HuH-7.5 (cell line): ENCODE measurements around the gene GREB1L.
"Not testable (repeated sequence)": the region's sequence is repeated elsewhere in the genome, so short reads cannot be mapped to it uniquely, and the experiment has no call there.

ENCODE experiments used
- DNase-seq: peaks from one replicate; pipeline ENCODE4 v3.0.0; 2011; ENCODE audit warnings: low spot score

Gene GREB1L

DNA sequence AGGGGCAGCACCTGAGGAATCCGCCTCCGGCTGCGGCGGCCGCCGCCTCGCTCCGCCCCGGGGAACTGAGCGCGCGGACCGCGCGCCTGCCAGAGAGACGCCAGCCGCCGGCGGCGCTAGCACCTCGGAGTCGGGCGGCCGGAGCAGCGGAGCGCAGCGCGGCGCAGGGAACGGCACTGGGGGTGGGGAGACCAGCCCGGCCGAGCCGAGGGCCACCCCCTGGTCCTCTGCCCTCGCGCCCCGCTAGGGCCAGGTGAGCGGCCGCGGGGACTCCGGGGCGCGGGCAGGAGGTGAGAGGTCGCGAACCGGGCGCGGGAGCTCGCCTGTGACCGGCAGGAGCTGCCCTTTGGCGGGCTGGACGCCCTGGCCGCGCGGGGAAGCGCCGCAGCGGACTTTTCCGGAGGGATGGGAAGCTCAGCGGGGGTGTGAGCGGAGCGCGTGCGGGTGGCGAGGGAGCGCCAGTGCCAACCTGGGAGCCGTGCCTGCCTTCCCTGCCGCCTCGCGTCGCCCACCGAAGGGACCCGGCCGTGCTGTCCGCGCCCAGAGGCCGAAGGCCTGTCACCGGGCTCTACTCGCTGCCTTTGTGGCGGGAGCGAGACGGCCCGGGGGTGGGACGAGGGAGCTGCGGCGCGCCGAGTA lies at the start of gene GREB1L:
Gene GREB1L (plus strand): TSS at position 92 of the 639 bp plus-strand sequence. CDS start 141,287 bp downstream, outside the sequence.
- DNase-seq, result peak; percentile 91

DNA sequence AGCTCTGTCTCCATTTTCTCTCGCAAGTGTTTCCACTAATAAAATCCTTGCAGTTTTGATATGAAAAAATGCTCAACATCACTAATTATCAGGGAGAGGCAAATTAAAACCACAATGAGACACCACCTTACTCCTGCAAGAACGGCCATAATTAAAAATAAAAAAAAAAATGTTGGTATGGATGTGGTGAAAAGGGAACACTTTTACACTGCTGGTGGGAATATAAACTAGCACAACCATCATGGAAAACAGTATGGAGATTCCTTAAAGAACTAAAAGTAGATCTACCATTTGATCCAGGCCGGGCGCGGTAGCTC lies 49.8 kb upstream of the GREB1L start:
- DNase-seq, result no peak

DNA sequence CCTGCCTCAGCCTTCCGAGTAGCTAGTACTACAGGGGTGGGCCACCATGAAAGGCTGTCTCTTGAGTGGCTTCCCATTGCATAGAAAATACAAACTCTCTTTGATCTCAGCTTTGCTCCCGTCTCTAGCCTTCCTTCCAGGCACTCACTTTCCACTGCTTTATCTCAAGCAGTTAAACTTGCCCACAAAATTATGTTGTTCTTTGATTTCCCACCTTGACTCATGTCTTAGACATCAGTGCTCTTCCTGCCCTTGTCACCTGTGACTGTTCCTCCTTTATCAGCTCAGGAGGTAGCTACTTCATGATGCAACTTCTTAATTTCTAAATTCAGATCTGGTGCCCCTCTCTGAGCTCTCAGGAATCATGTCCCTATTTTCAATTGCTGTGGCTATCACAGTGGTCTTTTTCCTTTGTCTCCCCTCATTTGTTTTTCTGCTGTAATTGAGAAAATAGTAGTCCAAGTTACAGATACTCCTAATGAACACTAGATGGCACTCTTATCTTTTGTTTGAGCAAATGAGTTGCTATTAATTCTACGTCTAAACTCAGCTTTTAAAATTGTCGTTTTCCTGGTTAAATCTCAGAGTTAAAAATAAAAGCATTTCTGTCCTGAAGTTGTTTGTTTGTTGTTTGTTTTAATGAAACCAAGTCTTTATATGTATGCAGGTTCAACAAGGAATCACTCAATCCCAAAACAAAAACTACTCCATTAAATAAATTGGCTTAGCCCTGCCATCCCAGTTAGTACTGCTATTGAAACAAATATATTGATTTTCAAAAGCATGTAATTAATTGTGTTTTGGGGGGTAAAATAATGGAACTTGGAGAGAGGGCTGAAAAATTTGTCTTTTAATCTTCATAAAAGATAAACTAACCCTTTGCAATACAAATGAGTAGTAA lies 46.9 kb upstream of the GREB1L start:
- no peak for DNase-seq

DNA sequence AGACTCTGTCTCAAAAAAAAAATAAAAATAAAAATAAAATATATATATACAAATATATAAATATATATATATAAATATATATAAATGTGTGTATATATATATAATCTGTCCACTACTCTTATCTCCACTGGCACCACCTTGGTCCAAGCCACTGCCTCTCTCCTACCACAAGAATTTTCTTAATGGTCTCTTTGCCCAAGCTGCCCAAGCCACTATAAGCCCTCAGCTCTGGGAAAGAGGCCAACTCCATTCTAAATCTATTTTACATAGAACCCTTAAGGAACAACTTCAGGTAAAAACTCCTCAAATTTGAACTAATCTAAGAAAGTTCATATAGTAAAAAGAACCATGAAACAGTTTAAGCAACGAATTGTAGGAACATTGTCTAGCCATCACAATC lies 45.6 kb upstream of the GREB1L start:
- DNase-seq, result no peak

DNA sequence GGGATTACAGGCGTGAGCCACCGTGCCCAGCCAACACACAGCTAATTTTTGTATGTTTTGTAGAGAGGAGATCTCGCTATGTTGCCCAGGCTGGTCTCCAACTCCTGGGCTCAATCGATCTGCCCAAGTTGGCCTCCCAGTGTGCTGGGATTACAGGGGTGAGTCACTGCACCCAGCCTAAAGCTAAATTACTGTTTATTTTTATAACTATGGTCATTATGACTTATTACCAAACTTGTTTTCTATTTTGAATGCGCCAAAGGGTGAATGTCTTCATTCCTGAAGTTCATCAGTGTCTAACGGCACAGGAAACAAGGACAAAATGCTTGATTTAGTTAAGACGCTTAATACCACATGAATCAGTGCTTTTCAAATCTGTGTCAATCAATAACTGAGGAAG lies 38.9 kb upstream of the GREB1L start:
- DNase-seq, result no peak

DNA sequence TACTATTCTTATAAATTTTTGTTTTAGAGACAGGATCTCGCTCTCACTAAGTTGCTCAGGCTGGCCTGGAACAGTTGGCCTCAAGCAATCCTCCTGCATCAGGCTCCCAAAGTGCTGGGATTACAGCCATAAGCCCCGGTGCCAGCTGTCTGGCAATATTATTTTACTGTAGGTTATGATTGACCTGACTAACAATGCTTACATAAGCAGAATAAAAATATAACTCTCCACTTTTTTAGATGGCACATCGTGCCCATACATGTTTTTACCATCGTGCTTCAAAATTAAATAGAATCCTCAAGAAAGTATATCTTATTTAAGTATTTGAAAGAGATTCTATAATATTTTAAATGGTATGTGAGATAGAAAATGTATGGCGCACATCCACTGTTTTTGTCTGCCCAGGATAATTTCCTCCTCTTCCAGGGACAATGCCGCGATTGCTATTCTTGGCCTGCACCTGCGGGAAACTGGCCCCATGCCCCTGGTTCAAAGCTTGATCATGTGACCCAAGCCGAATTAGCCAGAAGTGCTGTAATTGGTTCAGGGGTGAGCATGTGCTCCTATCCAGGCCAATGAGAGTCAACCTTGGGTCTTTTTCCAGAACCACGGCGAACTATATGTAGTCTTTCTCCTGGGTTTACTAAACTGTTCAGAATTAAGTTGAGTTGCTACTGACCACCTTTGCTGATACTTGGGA lies 38.3 kb upstream of the GREB1L start:
- no peak for DNase-seq

DNA sequence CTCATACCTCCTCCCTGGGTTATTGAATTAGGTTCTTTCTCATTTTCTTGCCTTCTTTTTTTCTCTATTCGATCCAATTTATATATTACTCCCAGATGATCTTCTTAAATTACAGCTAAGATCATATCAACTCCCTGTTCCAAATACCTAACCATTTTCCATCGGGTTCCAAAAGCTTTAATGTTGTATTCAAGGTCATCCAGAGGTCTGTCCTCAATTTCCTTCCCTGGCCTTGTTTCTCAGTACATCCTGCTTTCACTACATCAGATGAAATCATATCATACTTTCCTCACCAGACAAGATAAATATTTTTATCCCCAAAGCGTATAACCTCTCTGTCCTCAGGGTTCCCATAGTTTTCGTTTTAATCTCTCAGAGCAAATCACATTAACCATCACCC lies 36.3 kb upstream of the GREB1L start:
- no peak for DNase-seq

DNA sequence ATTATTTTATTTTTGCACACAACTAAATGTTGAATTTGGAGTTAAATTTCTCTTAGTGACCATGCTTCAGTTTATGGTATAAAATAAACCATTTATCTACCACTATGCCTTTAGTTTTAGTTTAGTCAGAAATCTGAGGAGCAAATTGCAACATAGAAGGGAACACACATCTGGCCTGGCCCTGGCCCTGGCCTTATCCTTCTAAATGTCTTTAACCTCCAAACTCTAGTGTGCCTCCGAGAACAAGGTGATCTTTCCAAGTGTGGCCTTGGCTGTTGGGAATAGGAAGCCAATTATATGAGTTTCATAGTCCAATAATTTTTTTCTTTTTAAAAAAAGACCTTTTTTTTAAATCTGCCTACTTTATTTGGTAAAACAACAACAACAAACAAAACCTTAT lies 31.8 kb upstream of the GREB1L start:
- DNase-seq, result no peak

DNA sequence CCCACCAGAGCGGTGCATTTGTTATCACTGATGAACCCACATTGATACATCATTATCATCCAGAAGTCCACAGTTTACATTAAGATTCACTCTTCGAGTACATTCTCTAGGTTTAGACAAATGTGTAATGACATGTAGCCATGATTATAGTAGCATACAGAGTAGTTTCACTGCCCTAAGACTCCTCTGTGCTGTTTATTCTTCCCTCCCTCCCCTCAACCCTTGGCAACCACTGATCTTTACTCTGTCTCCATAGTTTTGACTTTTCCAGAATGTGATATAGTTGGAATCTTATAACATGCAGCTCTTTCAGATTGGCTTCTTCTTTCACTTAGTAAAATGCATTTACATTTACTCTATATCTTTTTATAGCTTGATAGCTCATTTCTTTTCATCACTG lies 31.2 kb upstream of the GREB1L start:
- DNase-seq, result no peak

DNA sequence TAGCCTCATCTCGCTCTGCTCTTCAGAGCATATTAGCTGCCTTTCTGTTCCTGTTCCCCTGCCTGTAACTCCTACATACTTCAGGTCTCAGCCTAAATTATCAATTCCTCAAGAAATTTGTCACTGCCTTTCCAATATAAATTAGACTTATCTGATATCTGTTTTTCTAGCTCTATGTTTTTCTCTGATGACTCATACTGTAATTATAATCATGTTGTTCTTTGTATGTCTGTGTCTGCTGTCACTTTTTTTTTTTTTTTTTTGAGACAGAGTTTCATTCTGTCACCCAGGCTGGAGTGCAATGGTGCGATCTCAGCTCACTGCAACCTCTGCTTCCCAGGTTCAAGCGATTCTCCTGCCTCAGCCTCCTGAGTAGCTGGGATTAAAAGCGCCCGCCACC lies 27.6 kb upstream of the GREB1L start:
- not testable (repeated sequence) for DNase-seq

DNA sequence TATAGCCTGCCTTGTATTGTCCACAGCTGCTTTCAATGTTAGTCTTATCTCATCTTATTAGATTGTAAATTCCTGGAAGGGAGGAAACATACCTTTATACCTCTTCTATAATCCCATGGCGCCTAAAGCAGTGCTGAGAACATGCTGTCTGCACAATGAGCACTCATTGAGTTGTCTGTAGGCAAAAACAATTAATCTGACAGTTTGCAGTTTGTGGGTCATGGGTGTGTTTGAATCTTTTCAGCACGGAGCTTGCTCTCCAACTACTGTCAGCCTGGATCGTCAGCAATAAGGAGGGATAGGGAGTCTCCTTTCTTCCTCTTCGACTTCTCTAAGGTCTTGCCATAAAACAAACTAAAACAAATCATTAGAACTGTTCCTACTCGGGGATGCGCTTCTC lies 26.5 kb upstream of the GREB1L start:
- no peak for DNase-seq

DNA sequence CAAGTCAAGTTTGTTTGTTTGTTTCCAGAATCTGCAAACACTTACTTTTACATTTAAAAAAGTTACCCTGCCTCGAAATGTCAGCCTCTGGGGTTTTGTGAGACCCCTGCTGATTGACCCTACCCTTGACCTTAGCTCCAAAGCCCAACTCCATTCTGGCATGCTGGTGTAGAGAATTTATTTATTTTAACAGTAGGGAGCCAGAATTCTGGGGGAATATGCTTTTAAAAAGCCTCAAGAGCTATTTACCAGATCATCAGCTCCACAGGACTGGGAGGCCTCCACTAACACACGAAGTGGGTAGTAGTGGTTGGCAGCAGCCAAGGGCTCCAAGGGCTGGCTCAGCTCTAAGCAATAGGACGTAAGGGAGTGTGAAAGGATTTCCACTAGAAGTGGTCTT lies 23.2 kb upstream of the GREB1L start:
- DNase-seq, result no peak

DNA sequence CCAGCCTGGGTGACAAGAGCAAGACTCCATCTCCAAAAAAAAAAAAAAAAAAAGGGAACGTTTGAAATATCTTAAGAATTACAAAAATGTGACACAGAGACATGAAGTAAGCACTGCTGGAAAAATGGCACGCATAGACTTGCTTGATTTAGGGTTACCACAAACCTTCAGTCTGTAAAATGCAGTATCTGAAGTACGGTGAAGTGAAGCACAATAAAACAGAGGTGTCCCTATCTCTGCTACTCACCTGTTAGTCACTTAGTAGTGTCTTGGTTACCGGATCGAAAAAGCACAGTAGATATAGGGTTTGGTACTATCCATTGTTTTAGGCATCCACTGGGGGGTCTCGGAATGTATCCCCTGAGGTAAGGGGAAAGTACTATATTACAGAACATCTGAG lies 11.6 kb upstream of the GREB1L start:
- no peak for DNase-seq

DNA sequence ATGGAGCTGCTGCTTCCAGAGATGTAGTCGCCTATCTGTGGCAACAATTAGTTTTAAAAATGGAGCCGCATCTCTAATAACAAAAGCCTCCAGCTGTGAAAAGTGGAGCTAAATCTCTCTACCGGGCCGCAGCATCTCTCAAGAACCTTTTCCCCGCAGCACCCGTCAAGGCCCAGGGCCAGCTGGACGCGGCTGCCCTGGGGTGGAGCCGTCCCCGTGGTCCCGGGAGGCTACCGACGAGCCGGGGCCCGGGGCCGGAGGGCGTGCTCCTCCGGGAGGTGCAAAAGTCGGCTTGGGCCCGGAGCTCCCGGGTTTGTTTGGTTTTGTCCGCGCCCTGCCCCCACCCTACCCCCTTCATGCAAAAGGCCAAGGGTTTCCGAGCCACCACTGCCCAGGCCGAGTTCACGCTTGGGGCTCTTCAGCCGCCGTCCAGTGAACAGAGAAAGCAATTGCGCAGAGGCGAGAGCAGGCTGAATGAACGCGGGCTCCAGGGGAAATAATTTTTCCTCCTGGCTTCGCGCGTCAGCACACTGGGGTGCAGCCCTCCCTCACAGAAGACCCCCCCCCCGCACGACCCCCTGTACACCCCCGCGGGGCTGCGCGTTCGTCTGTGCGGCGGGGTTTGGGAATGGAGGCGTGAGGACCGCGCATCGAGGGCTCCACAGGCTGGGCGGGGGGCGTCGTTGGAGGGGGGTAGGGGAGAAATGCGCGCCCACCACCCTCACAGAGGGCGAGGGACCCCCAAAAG lies 557 bp upstream of the GREB1L start:
- DNase-seq, result peak; percentile 83

DNA sequence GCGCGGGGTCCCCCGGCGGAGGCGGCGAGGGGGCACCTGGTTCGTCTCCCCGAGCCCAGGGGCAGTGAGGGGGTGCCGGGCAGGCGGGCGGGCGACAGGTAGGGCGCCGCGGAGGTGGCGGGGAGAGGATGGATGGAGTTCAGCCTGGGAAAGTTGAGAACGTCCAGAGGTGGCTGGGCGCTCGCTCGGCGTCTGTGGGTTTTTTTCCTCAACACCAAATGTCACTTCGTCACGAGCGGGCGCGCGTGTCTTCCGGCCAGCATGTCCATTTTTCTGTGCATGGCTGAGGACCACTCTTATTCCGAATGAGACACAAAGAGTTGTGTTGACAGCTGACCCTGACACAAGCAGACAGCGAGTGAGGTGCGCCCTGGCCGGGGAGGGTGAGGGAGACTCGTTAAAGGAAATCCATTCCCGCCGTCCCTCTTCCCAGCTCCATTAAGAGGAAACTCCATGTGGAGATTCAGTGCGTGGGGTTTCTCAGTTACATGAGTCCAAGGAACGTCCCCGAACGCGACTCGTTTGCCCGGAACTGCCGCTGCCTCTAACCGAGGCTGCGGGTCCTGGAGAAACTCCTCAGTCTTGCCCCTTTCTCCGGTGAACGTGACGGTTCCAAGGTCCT lies 859 bp downstream of the GREB1L start:
- DNase-seq, result peak; percentile 56

DNA sequence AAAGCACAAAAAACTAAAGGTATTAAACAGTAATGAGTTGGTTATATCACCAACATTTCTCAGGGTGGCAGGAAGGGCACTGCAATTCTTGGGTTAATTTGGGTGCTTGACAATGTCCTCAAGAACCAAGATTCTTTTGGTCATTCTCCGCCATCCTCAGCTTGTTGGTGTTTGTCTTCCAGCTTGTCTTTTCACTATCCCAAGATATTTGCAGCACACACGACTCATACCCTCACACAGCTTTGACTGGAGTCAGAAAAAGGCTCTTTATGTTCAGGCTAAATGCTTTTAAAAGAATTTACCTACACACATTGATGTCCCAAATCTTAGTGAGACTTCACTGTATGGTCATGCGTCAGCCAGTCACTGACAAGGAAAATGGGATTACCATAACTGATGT lies 12.5 kb downstream of the GREB1L start:
- DNase-seq, result no peak

DNA sequence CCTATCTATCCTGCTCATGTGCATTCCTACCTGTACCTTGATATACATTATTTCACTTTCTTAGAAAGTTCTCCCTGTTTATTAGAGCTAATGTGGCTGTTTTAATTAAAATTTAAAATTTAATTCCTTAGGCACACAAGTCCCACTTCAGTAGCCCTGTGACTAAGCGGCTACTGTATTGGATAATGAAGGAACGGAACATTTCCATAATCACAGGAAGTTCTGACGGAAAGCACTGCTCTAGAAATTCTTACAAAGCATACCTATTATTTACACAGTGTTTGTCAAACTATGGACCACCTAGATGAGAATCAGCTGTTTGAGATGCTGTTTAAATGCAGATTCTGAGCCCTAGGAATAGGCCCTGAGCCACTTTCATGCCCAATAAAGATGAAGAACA lies 13.2 kb downstream of the GREB1L start:
- no peak for DNase-seq

DNA sequence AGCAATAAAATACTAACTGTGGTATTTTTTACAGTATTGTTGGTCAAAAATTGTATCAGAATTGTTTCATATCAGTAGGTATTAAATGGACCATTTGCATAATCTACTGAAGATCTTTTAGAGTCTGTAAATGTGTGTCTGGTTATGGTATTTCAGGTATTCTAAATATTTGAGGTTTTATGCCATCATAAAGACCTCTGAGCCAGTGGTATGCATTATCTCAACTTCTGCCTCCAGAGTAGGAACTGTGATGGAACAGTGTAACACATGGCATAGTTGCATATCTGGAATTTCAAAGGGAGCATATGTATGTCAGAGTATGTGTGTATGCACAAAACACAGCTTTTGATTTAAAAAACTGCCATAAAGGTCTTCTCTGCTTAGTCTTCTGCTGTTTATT lies 15.4 kb downstream of the GREB1L start:
- no peak for DNase-seq

DNA sequence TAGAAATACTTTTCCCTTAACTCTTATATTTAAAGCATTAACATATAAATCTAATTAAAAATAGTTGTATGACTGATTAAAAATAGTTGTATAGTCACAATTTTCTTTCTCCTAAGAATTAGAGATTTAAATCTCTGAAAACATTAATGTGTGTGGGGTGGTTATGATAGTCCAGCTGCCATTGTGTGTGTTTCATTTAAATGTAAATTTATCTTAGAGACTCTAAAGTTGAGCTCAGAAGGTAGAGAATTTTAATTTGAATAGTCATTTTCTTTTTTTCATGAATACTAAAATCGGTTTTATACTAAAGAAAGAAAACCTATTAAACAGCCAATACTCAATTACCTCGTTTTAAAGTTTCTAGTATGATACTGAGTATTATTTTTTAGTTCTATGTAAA lies 18.6 kb downstream of the GREB1L start:
- DNase-seq, result no peak

DNA sequence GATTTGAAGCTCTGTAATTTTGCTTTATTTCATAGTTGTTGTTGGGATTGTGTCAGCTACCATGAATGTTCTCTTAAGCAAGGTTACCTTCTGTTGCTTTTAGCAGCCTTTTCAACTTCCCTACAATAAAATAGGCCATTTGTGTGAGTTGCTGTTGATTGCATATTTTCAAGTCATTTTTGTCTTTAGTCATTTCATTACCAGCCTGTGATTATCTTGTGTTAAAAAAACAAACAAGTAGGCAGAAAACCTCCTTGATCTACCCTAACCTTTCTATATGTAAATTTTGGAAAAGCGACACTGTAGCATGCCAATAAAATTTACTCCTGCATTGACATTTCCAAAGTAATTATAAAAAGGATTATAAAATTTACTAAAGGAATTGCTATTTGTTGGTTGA lies 19.3 kb downstream of the GREB1L start:
- DNase-seq, result no peak

DNA sequence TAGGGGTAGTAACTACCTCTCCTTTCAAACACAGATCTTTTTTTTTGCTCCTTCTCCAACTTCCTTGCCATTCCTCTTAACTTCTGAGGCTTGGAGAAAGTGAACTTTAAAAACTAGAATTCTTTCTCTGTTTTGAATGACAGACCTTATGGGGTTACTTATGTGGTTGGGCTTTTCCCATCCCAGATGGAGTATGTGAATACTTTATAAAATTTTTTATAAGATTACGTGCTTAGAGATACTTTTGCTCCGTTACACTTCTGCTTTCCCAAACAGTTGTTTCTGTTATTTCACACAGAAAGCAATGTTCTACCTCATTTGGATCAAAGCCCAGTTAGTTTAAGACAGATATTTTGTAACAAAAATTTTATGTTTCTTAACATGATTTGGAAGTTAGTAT lies 20.2 kb downstream of the GREB1L start:
- no peak for DNase-seq

DNA sequence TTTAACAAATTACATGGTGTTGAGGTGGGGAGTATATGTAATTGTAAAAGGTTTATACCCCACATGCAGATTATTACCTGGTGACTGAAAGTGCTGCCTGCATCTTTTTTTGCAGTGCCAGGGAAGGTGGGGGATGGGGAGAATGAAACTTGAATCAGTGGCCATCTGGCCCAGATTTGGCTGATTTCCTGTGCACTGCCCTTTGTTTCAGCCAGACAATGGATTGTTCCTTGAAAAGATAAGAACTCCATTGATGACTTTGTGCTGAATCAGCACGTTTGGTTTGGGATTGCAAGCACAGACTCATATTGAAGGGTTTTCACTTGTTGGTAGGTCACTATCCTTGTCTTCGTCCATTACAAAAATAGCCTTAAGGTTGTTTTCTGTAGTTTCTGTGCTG lies 20.9 kb downstream of the GREB1L start:
- DNase-seq, result no peak
